Erythroblast (primary cell): ENCODE results near the gene ANTXR2.

ENCODE experiments used
- DNase-seq, 2 experiments: peaks; one replicate each; lab custom pipeline; 2025; lab: John Stamatoyannopoulos, UW
- GATA1 ChIP-seq: IDR thresholded peaks from 2 replicates; pipeline ENCODE4 v1.6.1; 2011; ENCODE audit warnings: low read depth, mild to moderate bottlenecking, control low read depth, low read length, moderate library complexity
- POLR2A ChIP-seq: IDR thresholded peaks from 2 replicates; pipeline ENCODE4 v1.6.1; 2011; ENCODE audit warnings: mild to moderate bottlenecking, low read length

The ANTXR2 gene

GRCh38 chr4:79927931-79928330, 145.1 kb downstream of the ANTXR2 start:
- no peak for TF ChIP-seq GATA1
- no peak for TF ChIP-seq POLR2A
- DNase-seq, result no peak

GRCh38 chr4:79923281-79923680, 149.7 kb downstream of the ANTXR2 start:
- DNase-seq, result no peak
- TF ChIP-seq GATA1 (no peak), POLR2A (no peak)

GRCh38 chr4:79922011-79922410, 151.0 kb downstream of the ANTXR2 start:
- DNase-seq, result no peak
- TF ChIP-seq GATA1 (no peak), POLR2A (no peak)

- no peak for TF ChIP-seq GATA1
- DNase-seq, result no peak
These were observed 152.7 kb downstream of the ANTXR2 start for GRCh38 chr4:79920163-79920853.

GRCh38 chr4:79918292-79918691, 154.7 kb downstream of the ANTXR2 start:
- TF ChIP-seq POLR2A (no peak), GATA1 (no peak)
- no peak for DNase-seq

- no peak for TF ChIP-seq POLR2A
- TF ChIP-seq GATA1, result no peak
- peak; percentile 52 for DNase-seq
These were observed 155.8 kb downstream of the ANTXR2 start for GRCh38 chr4:79917246-79917645.

GRCh38 chr4:79915246-79915645, 157.8 kb downstream of the ANTXR2 start:
- no peak for TF ChIP-seq POLR2A
- TF ChIP-seq GATA1, result no peak
- no peak for DNase-seq

- no peak for TF ChIP-seq GATA1
- no peak for TF ChIP-seq POLR2A
- no peak for DNase-seq
These were observed 159.4 kb downstream of the ANTXR2 start for GRCh38 chr4:79913581-79913980.

- TF ChIP-seq POLR2A, result no peak
- no peak for TF ChIP-seq GATA1
These were observed 166.0 kb downstream of the ANTXR2 start for GRCh38 chr4:79907001-79907400.

GRCh38 chr4:79906303-79906702, 166.7 kb downstream of the ANTXR2 start:
- TF ChIP-seq POLR2A, result no peak
- no peak for TF ChIP-seq GATA1
- no peak for DNase-seq

More at GRCh38 chr4:79907001-79907400, 166.0 kb downstream of the ANTXR2 start:
- no peak for DNase-seq

GRCh38 chr4:79905212-79905611, 167.8 kb downstream of the ANTXR2 start:
- DNase-seq, result no peak
- TF ChIP-seq GATA1, result no peak
- TF ChIP-seq POLR2A, result no peak

GRCh38 chr4:79904331-79904730, 168.7 kb downstream of the ANTXR2 start:
- DNase-seq, result no peak
- TF ChIP-seq GATA1 (no peak), POLR2A (no peak)

- TF ChIP-seq POLR2A, result no peak
- TF ChIP-seq GATA1, result no peak
- DNase-seq, result no peak
These were observed 172.8 kb downstream of the ANTXR2 start for GRCh38 chr4:79900182-79900581.

- TF ChIP-seq POLR2A, result no peak
- TF ChIP-seq GATA1, result no peak
These were observed 173.5 kb downstream of the ANTXR2 start for GRCh38 chr4:79899481-79899880.

GRCh38 chr4:79898055-79898454, 175.0 kb downstream of the ANTXR2 start:
- DNase-seq, result no peak
- TF ChIP-seq POLR2A (no peak), GATA1 (no peak)

More at GRCh38 chr4:79899481-79899880, 173.5 kb downstream of the ANTXR2 start:
- DNase-seq, result no peak
